HL-60 (cell line): ENCODE data around the gene CHCHD1.

Source experiments
- DNase-seq, 2 experiments: peaks; one replicate each; pipeline ENCODE4 v3.0.0-alpha.2; 2010 to 2020; ENCODE audit warnings: low read depth in 1 of 2, low spot score in 1 of 2
- H3K27ac ChIP-seq: fragments of 250-450 bp; sonication (Bioruptor Pico); replicated peaks from 2 replicates; pipeline ENCODE4 v1.5.1; 2020; ENCODE audit warnings: mild to moderate bottlenecking, moderate library complexity
- H3K27me3 ChIP-seq: fragments of 250-450 bp; sonication (Bioruptor Pico); 2 replicates; pipeline ENCODE4 v1.5.1; 2021; ENCODE audit warnings: mild to moderate bottlenecking, moderate library complexity; ENCODE audit not compliant: insufficient read depth, poor library complexity, severe bottlenecking
- H3K4me3 ChIP-seq: replicated peaks from 2 replicates; pipeline ENCODE4 v1.5.1; 2011; ENCODE audit warnings: mild to moderate bottlenecking, control low read depth, low read length; ENCODE audit not compliant: insufficient read depth
- CTCF ChIP-seq: IDR thresholded peaks from one replicate; pipeline ENCODE4 v1.5.1; 2011; ENCODE audit warnings: low read length, control low read depth, inconsistent platforms; ENCODE audit not compliant: insufficient read depth
- GABPA ChIP-seq: IDR thresholded peaks from 2 replicates; pipeline ENCODE4 v1.6.1; 2012; ENCODE audit warnings: low read depth
- POLR2AphosphoS5 ChIP-seq: IDR thresholded peaks from 2 replicates; pipeline ENCODE4 v1.6.1; 2012; ENCODE audit warnings: low read depth
- REST ChIP-seq: IDR thresholded peaks from 2 replicates; pipeline ENCODE4 v1.6.1; 2012; ENCODE audit warnings: low read depth; ENCODE audit not compliant: insufficient replicate concordance
- SPI1 ChIP-seq: IDR thresholded peaks from 2 replicates; pipeline ENCODE4 v1.6.1; 2012; ENCODE audit warnings: low read depth, mild to moderate bottlenecking, borderline replicate concordance

Gene CHCHD1

GRCh38 chr10:73803680-73804286 lies 21.9 kb downstream of the CHCHD1 start:
- no peaks in the 10 kb centered on the region for H3K27me3 ChIP-seq
- H3K27ac ChIP-seq, result no peak overlapping the region
- DNase-seq, result no peak
- TF ChIP-seq POLR2AphosphoS5, result no peak
- no peak for TF ChIP-seq GABPA
- no peak for TF ChIP-seq REST
- TF ChIP-seq SPI1, result no peak
- TF ChIP-seq CTCF, result no peak
- H3K4me3 ChIP-seq, result no peak overlapping the region

- no peak overlapping the region for H3K27ac ChIP-seq
- TF ChIP-seq GABPA (no peak), POLR2AphosphoS5 (no peak), SPI1 (no peak), CTCF (no peak), REST (no peak)
- no peak for DNase-seq
- no peak overlapping the region for H3K4me3 ChIP-seq
- no peaks in the 10 kb centered on the region for H3K27me3 ChIP-seq
Observed at GRCh38 chr10:73806176-73806950, 24.5 kb downstream of the CHCHD1 start.

- H3K27me3 ChIP-seq, result no peaks in the 10 kb centered on the region
- H3K27ac ChIP-seq, result no peak overlapping the region
- DNase-seq, result no peak
- H3K4me3 ChIP-seq, result no peak overlapping the region
- TF ChIP-seq GABPA (no peak), SPI1 (no peak), CTCF (no peak), POLR2AphosphoS5 (no peak), REST (no peak)
Observed at GRCh38 chr10:73807471-73807870, 25.6 kb downstream of the CHCHD1 start.
